HCT116 (cell line): Measurements from ENCODE around the gene PDE7B. TPM values are rescaled to one million over a fixed set of nuclear protein-coding genes. Genes with fewer than 3 reads are reported as not detected.

Experiments used
- ATAC-seq: fragments of 200-7000 bp; cut with Tn5 transposase; 2 replicates; pipeline ENCODE4 v1.9.1; 2020; ENCODE audit warnings: mild to moderate bottlenecking, moderate library complexity
- BruUV-seq: library from RNA; stranded (reverse); fragments of 400-500 nt; replicated peaks from 2 replicates; lab custom pipeline; 2021; lab: Mats Ljungman, UMichigan
- CTCF ChIA-PET: fragments of 300-600 bp; sonication (Branson Sonifier 250); formaldehyde crosslinking; loops from one replicate; lab custom pipeline; 2021; ENCODE audit warnings: antibody characterized with exemption; lab: Charles Lee
- POLR2A ChIA-PET: fragments of 300-600, 350-600 bp; sonication (Branson Sonifier 250); formaldehyde crosslinking; loops from one replicate; lab custom pipeline; 2021; ENCODE audit warnings: antibody characterized with exemption; lab: Charles Lee
- RAD21 ChIA-PET, 2 experiments: fragments of 300-600 bp; sonication (Branson Sonifier 250); formaldehyde crosslinking; loops; one replicate each; lab custom pipeline; 2023; ENCODE audit warnings: low total read pairs in 2 of 2; ENCODE audit not compliant: uncharacterized antibody in 2 of 2, unreplicated experiment in 2 of 2, low non-redundant PET in 1 of 2; lab: Charles Lee
- DNase-seq: peaks from one replicate; pipeline ENCODE4 v3.0.0-alpha.2; 2010; ENCODE audit warnings: low read depth, low spot score
- H2AFZ ChIP-seq: fragments of 200-600 bp; shearing (Covaris generic), sonication (generic); 2 replicates; pipeline ENCODE4 v1.6.1; 2017; ENCODE audit warnings: low read depth, mixed run types, mixed read lengths, antibody characterized with exemption, low read length; ENCODE audit not compliant: poor library complexity, severe bottlenecking
- H3K27ac ChIP-seq: 2 replicates; pipeline ENCODE4 v1.5.1; 2012; ENCODE audit warnings: low read depth, low read length
- H3K27me3 ChIP-seq: fragments of 200-600 bp; sonication (generic); 2 replicates; pipeline ENCODE4 v1.6.1; 2016; ENCODE audit warnings: mixed run types, low read length, mixed read lengths; ENCODE audit not compliant: insufficient read depth
- H3K36me3 ChIP-seq, 2 experiments: fragments of 200-500 bp in 1 of 2; fragments of 200-600 bp in 1 of 2; sonication (Bioruptor generic) in 1 of 2; sonication (generic) in 1 of 2; 2 replicates each; pipeline versions ENCODE4 v1.5.1 to v1.6.1; 2014 to 2016; ENCODE audit warnings: low read length in 2 of 2, inconsistent platforms in 1 of 2, mixed read lengths in 1 of 2, mixed run types in 1 of 2; ENCODE audit not compliant: insufficient read depth in 2 of 2, control insufficient read depth in 1 of 2
- H3K4me1 ChIP-seq, 2 experiments: fragments of 200-600 bp in 1 of 2; sonication (generic) in 1 of 2; 2 replicates each; pipeline versions ENCODE4 v1.5.1 to v1.6.1; 2012 to 2017; ENCODE audit warnings: low read length in 2 of 2, inconsistent platforms in 1 of 2, mild to moderate bottlenecking in 1 of 2, mixed read lengths in 1 of 2, mixed run types in 1 of 2, moderate library complexity in 1 of 2; ENCODE audit not compliant: insufficient read depth in 2 of 2, control insufficient read depth in 1 of 2
- H3K4me2 ChIP-seq: fragments of 200-600 bp; sonication (generic); 2 replicates; pipeline ENCODE4 v1.6.1; 2017; ENCODE audit warnings: mixed run types, low read length, mixed read lengths
- H3K4me3 ChIP-seq, 2 experiments: fragments of 200-600 bp in 1 of 2; sonication (generic) in 1 of 2; replicated peaks in 1 of 2; 2 replicates each; pipeline ENCODE4 v1.5.1; 2011 to 2016; ENCODE audit warnings: low read length in 2 of 2, control low read depth in 1 of 2, low read depth in 1 of 2, mild to moderate bottlenecking in 1 of 2, mixed read lengths in 1 of 2, mixed run types in 1 of 2
- H3K79me2 ChIP-seq: fragments of 200-600 bp; sonication (generic); 2 replicates; pipeline ENCODE4 v1.6.1; 2017; ENCODE audit warnings: mild to moderate bottlenecking, mixed run types, low read length, moderate library complexity, mixed read lengths; ENCODE audit not compliant: insufficient read depth
- H3K9ac ChIP-seq: fragments of 200-600 bp; sonication (generic); 2 replicates; pipeline ENCODE4 v1.6.1; 2016; ENCODE audit warnings: low read length, mixed read lengths
- H3K9me2 ChIP-seq: fragments of 200-600 bp; sonication (generic), shearing (Covaris generic); 2 replicates; pipeline ENCODE4 v1.6.1; 2017; ENCODE audit warnings: mixed run types, mild to moderate bottlenecking, moderate library complexity; ENCODE audit not compliant: insufficient read depth
- H3K9me3 ChIP-seq, 2 experiments: fragments of 200-500 bp in 1 of 2; fragments of 200-600 bp in 1 of 2; sonication (Bioruptor generic) in 1 of 2; sonication (generic) in 1 of 2; 2 replicates each; pipeline ENCODE4 v1.6.1; 2014 to 2017; ENCODE audit warnings: low read length in 2 of 2, mixed read lengths in 2 of 2, inconsistent platforms in 1 of 2, low read depth in 1 of 2, mild to moderate bottlenecking in 1 of 2, mixed run types in 1 of 2, moderate library complexity in 1 of 2; ENCODE audit not compliant: control insufficient read depth in 1 of 2, insufficient read depth in 1 of 2
- H4K20me1 ChIP-seq: fragments of 200-600 bp; sonication (generic), shearing (Covaris generic); 2 replicates; pipeline ENCODE4 v1.6.1; 2017; ENCODE audit warnings: mixed run types, mild to moderate bottlenecking, moderate library complexity; ENCODE audit not compliant: insufficient read depth
- ATF3 ChIP-seq: IDR thresholded peaks from 2 replicates; pipeline ENCODE4 v1.6.1; 2012
- EGR1 ChIP-seq: IDR thresholded peaks from 2 replicates; pipeline ENCODE4 v1.6.1; 2012; ENCODE audit warnings: low read depth
- ELF1 ChIP-seq: IDR thresholded peaks from 2 replicates; pipeline ENCODE4 v1.6.1; 2012; ENCODE audit warnings: low read depth, borderline replicate concordance
- EZH2 ChIP-seq: fragments of 200-600 bp; sonication (generic); IDR thresholded peaks from 2 replicates; pipeline ENCODE4 v1.6.1; 2017; ENCODE audit warnings: antibody characterized with exemption, mixed run types
- JUND ChIP-seq: IDR thresholded peaks from 2 replicates; pipeline ENCODE4 v1.6.1; 2012
- POLR2AphosphoS5 ChIP-seq: IDR thresholded peaks from 2 replicates; pipeline ENCODE4 v1.6.1; 2011; ENCODE audit warnings: mild to moderate bottlenecking, low read depth, low read length, moderate library complexity
- SIN3A ChIP-seq: IDR thresholded peaks from 2 replicates; pipeline ENCODE4 v1.6.1; 2012; ENCODE audit warnings: low read depth
- SP1 ChIP-seq: IDR thresholded peaks from 2 replicates; pipeline ENCODE4 v1.6.1; 2012; ENCODE audit warnings: low read depth
- SRF ChIP-seq: IDR thresholded peaks from 2 replicates; pipeline ENCODE4 v1.6.1; 2012; ENCODE audit warnings: low read depth
- TCF7L2 ChIP-seq: IDR thresholded peaks from 2 replicates; pipeline ENCODE4 v1.7.0; 2011; ENCODE audit warnings: borderline replicate concordance, inconsistent platforms; ENCODE audit not compliant: insufficient read depth, insufficient read length; ENCODE audit errors: extremely low read depth
- YY1 ChIP-seq: IDR thresholded peaks from 2 replicates; pipeline ENCODE4 v1.6.1; 2011; ENCODE audit warnings: low read length, low read depth, moderate library complexity, mild to moderate bottlenecking; ENCODE audit not compliant: insufficient replicate concordance; ENCODE audit errors: extremely low read depth
- ZFX ChIP-seq: fragments of 450-650 bp; IDR thresholded peaks from 2 replicates; pipeline ENCODE4 v1.6.1; 2017
- ZNF274 ChIP-seq: fragments of 200-500 bp; sonication (Bioruptor generic); IDR thresholded peaks from 2 replicates; pipeline ENCODE4 v1.6.1; 2014; ENCODE audit warnings: mild to moderate bottlenecking, low read depth, low read length, inconsistent platforms
- intact Hi-C: fragments of 100-400 bp; cut with micrococcal nuclease; formaldehyde crosslinking; loops from 2 replicates; pipeline ENCODE4 v1.10.0; 2022
- total RNA-seq: library from RNA; stranded (reverse); gene quantifications from one replicate; pipeline ENCODE4 v1.2.1, GENCODE V29; 2021; ENCODE audit not compliant: unreplicated experiment
- TF ChIP-seq, protein P1 (sequence below), 3 experiments: fragments of 200-600 bp in 1 of 3; sonication (generic) in 1 of 3; IDR thresholded peaks in 2 of 3; conservative IDR thresholded peaks in 1 of 3; 2 replicates each; pipeline ENCODE4 v1.5.1; 2012 to 2017; ENCODE audit warnings: low read depth in 2 of 3, low read length in 2 of 3, antibody characterized with exemption in 1 of 3, borderline replicate concordance in 1 of 3, control low read depth in 1 of 3, mild to moderate bottlenecking in 1 of 3, mixed read lengths in 1 of 3, mixed run types in 1 of 3, moderate library complexity in 1 of 3; ENCODE audit not compliant: insufficient read depth in 1 of 3
- TF ChIP-seq, protein P2 (sequence below): IDR thresholded peaks from 2 replicates; pipeline ENCODE4 v1.6.1; 2012; ENCODE audit warnings: low read depth

Gene PDE7B
- total RNA-seq, 1 experiment from 2014 or later = 0.61 TPM

DNA sequence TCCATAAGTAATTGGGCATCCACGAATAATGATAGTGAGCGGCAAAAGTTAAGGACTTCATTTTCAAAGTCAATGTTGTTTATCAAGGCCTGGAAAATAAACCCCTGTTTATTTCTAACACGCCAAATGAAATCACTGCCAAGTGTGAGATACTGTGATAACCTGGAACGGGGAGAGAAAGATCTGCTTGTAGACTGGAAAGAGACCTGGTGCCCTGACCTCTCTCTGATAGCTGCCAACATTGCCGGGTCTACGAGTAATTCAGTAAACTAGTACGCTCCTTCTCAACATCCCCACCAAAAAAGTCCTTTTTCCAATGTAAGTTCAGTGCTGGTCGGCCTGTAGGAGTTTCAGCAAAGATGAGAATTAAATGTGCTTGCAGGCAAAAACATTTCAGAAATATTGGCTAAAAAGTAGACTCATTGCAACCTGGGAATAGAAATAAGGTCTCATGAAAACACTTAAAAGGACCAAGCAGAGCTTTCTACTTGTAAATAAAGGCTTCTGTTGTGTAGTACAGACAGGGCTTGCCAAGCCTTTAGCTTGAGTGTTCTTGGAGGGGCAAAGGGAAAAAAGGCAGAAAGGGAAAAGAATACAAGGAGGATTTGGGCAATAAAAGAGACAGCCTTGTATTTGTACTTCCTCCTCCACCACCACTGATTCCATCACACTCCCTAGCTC lies 43.9 kb downstream of the PDE7B start:
- Histone ChIP-seq H3K9me3 (no peaks in the 10 kb centered on the region), H4K20me1 (no peaks in the 10 kb centered on the region), H2AFZ (no peak overlapping the region), H3K79me2 (no peaks in the 10 kb centered on the region), H3K27ac (no peak overlapping the region), H3K9ac (no peak overlapping the region), H3K4me2 (no peak overlapping the region), H3K36me3 (no peaks in the 10 kb centered on the region), H3K9me2 (no peaks in the 10 kb centered on the region), H3K27me3 (no peaks in the 10 kb centered on the region), H3K4me1 (no peaks in the 10 kb centered on the region), H3K4me3 (no peak overlapping the region)
- no TSS peak for BruUV-seq
- TF ChIP-seq ATF3 (no peak), TCF7L2 (no peak), ZNF274 (no peak)
- ChIA-PET RAD21 (no interaction called here), CTCF (interaction anchor here (1.1 kb wide), 1 partner anchor 14 kb away, joined by 4 read pairs; no protein-coding TSS in a partner anchor), POLR2A (no interaction called here)
- no peak for DNase-seq
- ATAC-seq = no peak
- intact Hi-C loops = no loop called here

DNA sequence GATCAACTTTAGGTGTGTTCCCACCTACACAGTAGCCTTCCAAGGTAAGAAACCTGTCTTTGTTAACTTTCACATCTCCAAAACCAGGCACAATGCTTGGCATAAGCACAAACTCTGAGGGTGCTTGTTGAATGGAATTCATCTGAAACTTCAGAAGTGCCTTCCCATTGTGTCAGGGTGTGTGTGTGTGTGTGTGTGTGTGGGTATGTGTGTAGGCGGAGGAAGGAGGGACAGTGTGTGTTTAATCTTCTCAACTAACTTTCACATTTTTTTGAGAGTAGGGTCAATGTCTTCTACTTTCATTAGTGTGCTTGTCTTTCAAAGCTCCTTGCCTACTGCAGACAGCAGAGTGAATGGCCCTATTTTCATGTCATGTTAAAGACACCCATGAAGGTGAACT lies 45.6 kb downstream of the PDE7B start:
- ATAC-seq (no peak), DNase-seq (no peak)
- Histone ChIP-seq H3K4me1 (no peaks in the 10 kb centered on the region), H3K36me3 (no peaks in the 10 kb centered on the region), H3K9me2 (no peaks in the 10 kb centered on the region), H3K9me3 (no peaks in the 10 kb centered on the region), H2AFZ (no peak overlapping the region), H3K27me3 (no peaks in the 10 kb centered on the region), H3K4me2 (no peak overlapping the region), H3K4me3 (no peak overlapping the region), H4K20me1 (no peaks in the 10 kb centered on the region), H3K9ac (no peak overlapping the region), H3K27ac (no peak overlapping the region), H3K79me2 (no peaks in the 10 kb centered on the region)
- ChIA-PET RAD21 (no interaction called here), POLR2A (no interaction called here), CTCF (interaction anchor here (1.3 kb wide), 1 partner anchor 11 kb away, joined by 3 read pairs; no protein-coding TSS in a partner anchor)
- intact Hi-C loops = no loop called here
- no TSS peak for BruUV-seq
- TF ChIP-seq ELF1 (no peak), ZNF274 (no peak), SP1 (no peak), ZFX (no peak), EGR1 (no peak), EZH2 (no peak), SIN3A (no peak), ATF3 (no peak), YY1 (no peak), POLR2AphosphoS5 (no peak), SRF (no peak), JUND (no peak)
- TF ChIP-seq, protein P1, sequence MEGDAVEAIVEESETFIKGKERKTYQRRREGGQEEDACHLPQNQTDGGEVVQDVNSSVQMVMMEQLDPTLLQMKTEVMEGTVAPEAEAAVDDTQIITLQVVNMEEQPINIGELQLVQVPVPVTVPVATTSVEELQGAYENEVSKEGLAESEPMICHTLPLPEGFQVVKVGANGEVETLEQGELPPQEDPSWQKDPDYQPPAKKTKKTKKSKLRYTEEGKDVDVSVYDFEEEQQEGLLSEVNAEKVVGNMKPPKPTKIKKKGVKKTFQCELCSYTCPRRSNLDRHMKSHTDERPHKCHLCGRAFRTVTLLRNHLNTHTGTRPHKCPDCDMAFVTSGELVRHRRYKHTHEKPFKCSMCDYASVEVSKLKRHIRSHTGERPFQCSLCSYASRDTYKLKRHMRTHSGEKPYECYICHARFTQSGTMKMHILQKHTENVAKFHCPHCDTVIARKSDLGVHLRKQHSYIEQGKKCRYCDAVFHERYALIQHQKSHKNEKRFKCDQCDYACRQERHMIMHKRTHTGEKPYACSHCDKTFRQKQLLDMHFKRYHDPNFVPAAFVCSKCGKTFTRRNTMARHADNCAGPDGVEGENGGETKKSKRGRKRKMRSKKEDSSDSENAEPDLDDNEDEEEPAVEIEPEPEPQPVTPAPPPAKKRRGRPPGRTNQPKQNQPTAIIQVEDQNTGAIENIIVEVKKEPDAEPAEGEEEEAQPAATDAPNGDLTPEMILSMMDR (IDR thresholded peaks at IDR 0.05 in 2 of 3, conservative IDR thresholded peaks at IDR 0.05 in 1 of 3; ENCODE audit: borderline replicate concordance in 1 of 3, insufficient read depth in 1 of 3, low read depth in 2 of 3, low read length in 2 of 3) = no peak
- TF ChIP-seq, protein P2, sequence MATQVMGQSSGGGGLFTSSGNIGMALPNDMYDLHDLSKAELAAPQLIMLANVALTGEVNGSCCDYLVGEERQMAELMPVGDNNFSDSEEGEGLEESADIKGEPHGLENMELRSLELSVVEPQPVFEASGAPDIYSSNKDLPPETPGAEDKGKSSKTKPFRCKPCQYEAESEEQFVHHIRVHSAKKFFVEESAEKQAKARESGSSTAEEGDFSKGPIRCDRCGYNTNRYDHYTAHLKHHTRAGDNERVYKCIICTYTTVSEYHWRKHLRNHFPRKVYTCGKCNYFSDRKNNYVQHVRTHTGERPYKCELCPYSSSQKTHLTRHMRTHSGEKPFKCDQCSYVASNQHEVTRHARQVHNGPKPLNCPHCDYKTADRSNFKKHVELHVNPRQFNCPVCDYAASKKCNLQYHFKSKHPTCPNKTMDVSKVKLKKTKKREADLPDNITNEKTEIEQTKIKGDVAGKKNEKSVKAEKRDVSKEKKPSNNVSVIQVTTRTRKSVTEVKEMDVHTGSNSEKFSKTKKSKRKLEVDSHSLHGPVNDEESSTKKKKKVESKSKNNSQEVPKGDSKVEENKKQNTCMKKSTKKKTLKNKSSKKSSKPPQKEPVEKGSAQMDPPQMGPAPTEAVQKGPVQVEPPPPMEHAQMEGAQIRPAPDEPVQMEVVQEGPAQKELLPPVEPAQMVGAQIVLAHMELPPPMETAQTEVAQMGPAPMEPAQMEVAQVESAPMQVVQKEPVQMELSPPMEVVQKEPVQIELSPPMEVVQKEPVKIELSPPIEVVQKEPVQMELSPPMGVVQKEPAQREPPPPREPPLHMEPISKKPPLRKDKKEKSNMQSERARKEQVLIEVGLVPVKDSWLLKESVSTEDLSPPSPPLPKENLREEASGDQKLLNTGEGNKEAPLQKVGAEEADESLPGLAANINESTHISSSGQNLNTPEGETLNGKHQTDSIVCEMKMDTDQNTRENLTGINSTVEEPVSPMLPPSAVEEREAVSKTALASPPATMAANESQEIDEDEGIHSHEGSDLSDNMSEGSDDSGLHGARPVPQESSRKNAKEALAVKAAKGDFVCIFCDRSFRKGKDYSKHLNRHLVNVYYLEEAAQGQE = no peak
